Neural cell (in vitro differentiated cells): ENCODE data around the gene PDE7B. TPM values are rescaled to one million over a fixed set of nuclear protein-coding genes. Genes with fewer than 3 reads are reported as not detected.

ENCODE experiments used
- H2AFZ ChIP-seq: fragments of 200-600, 300-800 bp; sonication (generic), shearing (Covaris generic); 2 replicates; pipeline ENCODE4 v1.6.0; 2014; ENCODE audit warnings: low read depth, mild to moderate bottlenecking, antibody characterized with exemption, low read length, moderate library complexity
- H3F3A ChIP-seq: fragments of 200-600 bp; shearing (Covaris generic); 2 replicates; pipeline ENCODE4 v1.6.1; 2016; ENCODE audit warnings: mild to moderate bottlenecking, moderate library complexity, mixed read lengths, antibody characterized with exemption, low read length; ENCODE audit not compliant: insufficient read depth, poor library complexity, severe bottlenecking
- H3K27ac ChIP-seq: fragments of 200-600, 300-800 bp; sonication (generic), shearing (Covaris generic); 2 replicates; pipeline ENCODE4 v1.5.1; 2014; ENCODE audit warnings: mild to moderate bottlenecking, low read length, moderate library complexity
- H3K27me3 ChIP-seq: fragments of 300-800, 200-600 bp; sonication (generic), shearing (Covaris generic); 2 replicates; pipeline ENCODE4 v1.6.0; 2014; ENCODE audit warnings: mild to moderate bottlenecking, low read depth, low read length, moderate library complexity; ENCODE audit not compliant: insufficient read depth
- H3K36me3 ChIP-seq: fragments of 300-800, 200-600 bp; sonication (generic), shearing (Covaris generic); 2 replicates; pipeline ENCODE4 v1.5.1; 2014; ENCODE audit warnings: mild to moderate bottlenecking, antibody characterized with exemption, low read length, moderate library complexity; ENCODE audit not compliant: insufficient read depth
- H3K4me2 ChIP-seq: fragments of 300-800, 200-600 bp; sonication (generic), shearing (Covaris generic); 2 replicates; pipeline ENCODE4 v1.6.0; 2014; ENCODE audit warnings: mild to moderate bottlenecking, low read length
- H3K4me3 ChIP-seq: fragments of 300-800, 200-600 bp; sonication (generic), shearing (Covaris generic); 2 replicates; pipeline ENCODE4 v1.5.1; 2014; ENCODE audit warnings: mild to moderate bottlenecking, low read length, moderate library complexity
- H3K79me2 ChIP-seq: fragments of 200-600 bp; shearing (Covaris generic); replicated peaks from 2 replicates; pipeline ENCODE4 v1.6.0; 2014; ENCODE audit warnings: mild to moderate bottlenecking, low read length, moderate library complexity; ENCODE audit not compliant: insufficient read depth
- H3K9ac ChIP-seq: fragments of 300-800, 200-600 bp; sonication (generic), shearing (Covaris generic); 2 replicates; pipeline ENCODE4 v1.6.1; 2016; ENCODE audit warnings: mild to moderate bottlenecking, low read length, mixed read lengths
- H3K9me2 ChIP-seq: fragments of 200-600 bp; shearing (Covaris generic); 2 replicates; pipeline ENCODE4 v1.6.1; 2016; ENCODE audit warnings: mild to moderate bottlenecking, low read length, mixed read lengths; ENCODE audit not compliant: insufficient read depth
- H3K9me3 ChIP-seq: fragments of 200-600, 300-800 bp; sonication (generic), shearing (Covaris generic); 2 replicates; pipeline ENCODE4 v1.6.1; 2016; ENCODE audit warnings: mild to moderate bottlenecking, mixed run types, low read length, moderate library complexity, mixed read lengths
- H4K20me1 ChIP-seq: fragments of 200-600 bp; shearing (Covaris generic); 2 replicates; pipeline ENCODE4 v1.6.1; 2016; ENCODE audit warnings: mild to moderate bottlenecking, mixed run types; ENCODE audit not compliant: insufficient read depth
- CTCF ChIP-seq: fragments of 450-650 bp; IDR thresholded peaks from 2 replicates; pipeline ENCODE4 v1.5.1; 2014; ENCODE audit warnings: antibody characterized with exemption, mild to moderate bottlenecking, moderate library complexity; ENCODE audit not compliant: poor library complexity, severe bottlenecking
- EZH2 ChIP-seq: fragments of 200-600, 300-800 bp; shearing (Covaris generic), sonication (generic); IDR thresholded peaks from 2 replicates; pipeline ENCODE4 v1.6.1; 2014; ENCODE audit warnings: antibody characterized with exemption, low read length, borderline replicate concordance, mild to moderate bottlenecking; ENCODE audit not compliant: insufficient read depth, poor library complexity, severe bottlenecking
- MXI1 ChIP-seq: fragments of 450-650 bp; conservative IDR thresholded peaks from 2 replicates; pipeline ENCODE4 v1.6.1; 2014; ENCODE audit warnings: antibody characterized with exemption, mild to moderate bottlenecking; ENCODE audit not compliant: poor library complexity, severe bottlenecking
- POLR2AphosphoS5 ChIP-seq: IDR thresholded peaks from 2 replicates; pipeline ENCODE4 v1.6.1; 2012
- RAD21 ChIP-seq: fragments of 450-650 bp; conservative IDR thresholded peaks from 2 replicates; pipeline ENCODE4 v1.6.1; 2014; ENCODE audit warnings: antibody characterized with exemption, mild to moderate bottlenecking, moderate library complexity
- REST ChIP-seq: IDR thresholded peaks from 2 replicates; pipeline ENCODE4 v1.6.1; 2012; ENCODE audit warnings: borderline replicate concordance
- SMC3 ChIP-seq: fragments of 450-650 bp; conservative IDR thresholded peaks from 2 replicates; pipeline ENCODE4 v1.6.1; 2014; ENCODE audit warnings: antibody characterized with exemption, mild to moderate bottlenecking, moderate library complexity; ENCODE audit not compliant: poor library complexity
- TAF1 ChIP-seq: IDR thresholded peaks from 2 replicates; pipeline ENCODE4 v1.6.1; 2012; ENCODE audit warnings: low read depth
- polyA plus RNA-seq: library from polyadenylated mRNA; depleted of rRNA; stranded (reverse); fragments of >200 nt; gene quantifications from 2 replicates; pipeline ENCODE4 v1.2.3, GENCODE V29; 2014

PDE7B gene
- polyA plus RNA-seq, 1 donor from 2014 or later: 5.9 TPM

- Histone ChIP-seq H3K9me2 (no peaks in the 10 kb centered on the region), H3K27ac (no peak overlapping the region), H3K36me3 (no peaks in the 10 kb centered on the region), H3K4me3 (no peak overlapping the region), H4K20me1 (no peaks in the 10 kb centered on the region), H3K9ac (no peak overlapping the region), H3F3A (no peaks in the 10 kb centered on the region), H3K79me2 (no peaks in the 10 kb centered on the region), H2AFZ (no peak overlapping the region), H3K4me2 (no peak overlapping the region), H3K27me3 (no peaks in the 10 kb centered on the region), H3K9me3 (no peaks in the 10 kb centered on the region)
- TF ChIP-seq TAF1: no peak
- TF ChIP-seq CTCF: no peak
- no peak for TF ChIP-seq MXI1
- no peak for TF ChIP-seq RAD21
- no peak for TF ChIP-seq POLR2AphosphoS5
- TF ChIP-seq SMC3: no peak
- no peak for TF ChIP-seq REST
Observed at GRCh38 chr6:136209496-136209895, 358.0 kb downstream of the PDE7B start.

GRCh38 chr6:136210398-136211165, 359.1 kb downstream of the PDE7B start:
- Histone ChIP-seq H3K4me2 (no peak overlapping the region), H3K4me3 (no peak overlapping the region), H4K20me1 (no peaks in the 10 kb centered on the region), H3K27me3 (no peaks in the 10 kb centered on the region), H3K9ac (no peak overlapping the region), H3K79me2 (no peaks in the 10 kb centered on the region), H2AFZ (no peak overlapping the region), H3F3A (no peaks in the 10 kb centered on the region), H3K9me2 (no peaks in the 10 kb centered on the region), H3K36me3 (no peaks in the 10 kb centered on the region), H3K27ac (no peak overlapping the region), H3K9me3 (no peaks in the 10 kb centered on the region)
- TF ChIP-seq EZH2: no peak

- Histone ChIP-seq H3K9me3 (no peaks in the 10 kb centered on the region), H2AFZ (no peak overlapping the region), H3K79me2 (no peaks in the 10 kb centered on the region), H3F3A (no peaks in the 10 kb centered on the region), H3K36me3 (no peaks in the 10 kb centered on the region), H4K20me1 (no peaks in the 10 kb centered on the region), H3K4me2 (no peak overlapping the region), H3K9ac (no peak overlapping the region), H3K9me2 (no peaks in the 10 kb centered on the region), H3K27me3 (no peaks in the 10 kb centered on the region), H3K4me3 (no peak overlapping the region), H3K27ac (no peak overlapping the region)
- TF ChIP-seq EZH2: no peak
Observed at GRCh38 chr6:136212608-136213007, 361.1 kb downstream of the PDE7B start.
